ENCODE measurements around the gene FYN. TPM values are rescaled to one million over a fixed set of nuclear protein-coding genes. Genes with fewer than 3 reads are reported as not detected.
A peak's percentile ranks its signal among the peaks of the same experiment; 100 is the strongest.

The FYN gene
- total and polyA plus RNA-seq, 4 experiments from 2014 or later = 338 to 713 (median 564) TPM

GRCh38 chr6:111702268-111702667, 171.0 kb downstream of the FYN start:
- peak overlapping the region in 4 of 7 donors; percentile 25 to 57 (median 40) for H3K27ac Mint-ChIP-seq
- intact Hi-C loops (cut with micrococcal nuclease) = no loop called here

GRCh38 chr6:111701146-111701545, 172.1 kb downstream of the FYN start:
- H3K9me3 ChIP-seq (ENCODE audit: control insufficient read depth in 1 of 2, low read length in 2 of 2) = no peaks in the 10 kb centered on the region
- H3K27ac ChIP-seq (ENCODE audit: low read depth, low read length) = no peak overlapping the region
- H3K36me3 ChIP-seq (ENCODE audit: insufficient read depth, low read length) = peaks cover 63% of the 10 kb centered on the region
- peaks cover 24 to 45% (median 34%) of the 10 kb centered on the region in 4 donors for H3K4me1 Mint-ChIP-seq
- peaks cover 19% of the 10 kb centered on the region for H3K4me1 ChIP-seq (ENCODE audit: insufficient read depth, low read length)
- ChIA-PET POLR2A (ENCODE audit: partially characterized antibody) (interaction anchor here (1.4 kb wide), 1 partner anchor 117 kb away, joined by 3 read pairs; no protein-coding TSS in a partner anchor), CTCF (ENCODE audit: partially characterized antibody) (interaction anchor here (1.0 to 1.2 kb wide), 2 partner anchors 342 to 344 kb away, joined by 3 to 4 read pairs; no protein-coding TSS in a partner anchor)
- H3K27me3 Mint-ChIP-seq = no peaks in the 10 kb centered on the region
- intact Hi-C loops (cut with micrococcal nuclease) = no loop called here
- no peak overlapping the region for H3K4me3 Mint-ChIP-seq
- no peak overlapping the region for H3K4me3 ChIP-seq (ENCODE audit: low read length in 2 of 2)
- peak overlapping the region in 3 of 7 donors; percentile 2 to 86 (median 77) for H3K27ac Mint-ChIP-seq
- H3K27me3 ChIP-seq (ENCODE audit: insufficient read depth, low read length) = no peaks in the 10 kb centered on the region
- H3K36me3 Mint-ChIP-seq = peaks cover 60 to 79% of the 10 kb centered on the region in 2 donors
- no peak for DNase-seq
- H3K9me3 Mint-ChIP-seq = no peaks in the 10 kb centered on the region

More at GRCh38 chr6:111702268-111702667, 171.0 kb downstream of the FYN start:
- no peaks in the 10 kb centered on the region for H3K9me3 ChIP-seq (ENCODE audit: control insufficient read depth in 1 of 2, low read length in 2 of 2)
- POLR2A ChIA-PET (ENCODE audit: partially characterized antibody) = interaction anchor here (1.0 to 1.4 kb wide), 2 partner anchors 19 to 58 kb away, joined by 3 to 5 read pairs; no protein-coding TSS in a partner anchor
- H3K27ac ChIP-seq (ENCODE audit: low read depth, low read length) = no peak overlapping the region
- Mint-ChIP-seq H3K36me3 (peaks cover 59 to 81% of the 10 kb centered on the region in 2 donors), H3K27me3 (no peaks in the 10 kb centered on the region), H3K9me3 (no peaks in the 10 kb centered on the region), H3K4me3 (no peak overlapping the region), H3K4me1 (peaks cover 22 to 41% (median 33%) of the 10 kb centered on the region in 4 donors)
- H3K4me1 ChIP-seq (ENCODE audit: insufficient read depth, low read length) = peaks cover 19% of the 10 kb centered on the region
- no peaks in the 10 kb centered on the region for H3K27me3 ChIP-seq (ENCODE audit: insufficient read depth, low read length)
- no peak overlapping the region for H3K4me3 ChIP-seq (ENCODE audit: low read length in 2 of 2)
- H3K36me3 ChIP-seq (ENCODE audit: insufficient read depth, low read length) = peaks cover 63% of the 10 kb centered on the region
- DNase-seq = no peak
- CTCF ChIA-PET (ENCODE audit: partially characterized antibody) = interaction anchor here (0.6 to 1.5 kb wide), 2 partner anchors 327 to 341 kb away, joined by 3 to 5 read pairs; no protein-coding TSS in a partner anchor

GRCh38 chr6:111700135-111700690, 173.0 kb downstream of the FYN start:
- Mint-ChIP-seq H3K36me3 (peaks cover 65 to 84% of the 10 kb centered on the region in 2 donors), H3K27ac (peak overlapping the region in 6 of 7 donors; percentile 23 to 78 (median 58)), H3K9me3 (no peaks in the 10 kb centered on the region), H3K4me1 (peaks cover 28 to 55% (median 42%) of the 10 kb centered on the region in 4 donors), H3K27me3 (no peaks in the 10 kb centered on the region), H3K4me3 (peak overlapping the region in 5 of 8 donors; percentile 7 to 66 (median 33))
- Histone ChIP-seq H3K36me3 (ENCODE audit: insufficient read depth, low read length) (peaks cover 69% of the 10 kb centered on the region), H3K4me1 (ENCODE audit: insufficient read depth, low read length) (peaks cover 24% of the 10 kb centered on the region), H3K27me3 (ENCODE audit: insufficient read depth, low read length) (no peaks in the 10 kb centered on the region), H3K9me3 (ENCODE audit: control insufficient read depth in 1 of 2, low read length in 2 of 2) (no peaks in the 10 kb centered on the region), H3K4me3 (ENCODE audit: low read length in 2 of 2) (no peak overlapping the region), H3K27ac (ENCODE audit: low read depth, low read length) (no peak overlapping the region)
- ChIA-PET CTCF (ENCODE audit: partially characterized antibody) (no interaction called here), POLR2A (ENCODE audit: partially characterized antibody) (interaction anchor here (0.7 to 1.4 kb wide), 2 partner anchors 118 to 125 kb away, joined by 3 read pairs; no protein-coding TSS in a partner anchor)
- intact Hi-C loops (cut with micrococcal nuclease) = no loop called here
- no peak for DNase-seq

GRCh38 chr6:111699123-111699522, 174.1 kb downstream of the FYN start:
- H3K4me1 Mint-ChIP-seq = peaks cover 35 to 66% (median 50%) of the 10 kb centered on the region in 4 donors

GRCh38 chr6:111696814-111697213, 176.4 kb downstream of the FYN start:
- peak overlapping the region in 3 of 7 donors; percentile 48 to 64 (median 63) for H3K27ac Mint-ChIP-seq
- no peak overlapping the region for H3K4me3 ChIP-seq (ENCODE audit: low read length in 2 of 2)

More at GRCh38 chr6:111699123-111699522, 174.1 kb downstream of the FYN start:
- no peak overlapping the region for H3K4me3 ChIP-seq (ENCODE audit: low read length in 2 of 2)
- H3K36me3 Mint-ChIP-seq = peaks cover 74 to 90% of the 10 kb centered on the region in 2 donors
- H3K9me3 ChIP-seq (ENCODE audit: control insufficient read depth in 1 of 2, low read length in 2 of 2) = no peaks in the 10 kb centered on the region
- H3K9me3 Mint-ChIP-seq = no peaks in the 10 kb centered on the region
- H3K27me3 Mint-ChIP-seq = no peaks in the 10 kb centered on the region
- H3K27me3 ChIP-seq (ENCODE audit: insufficient read depth, low read length) = no peaks in the 10 kb centered on the region
- intact Hi-C loops (cut with micrococcal nuclease) = no loop called here
- CTCF ChIA-PET (ENCODE audit: partially characterized antibody) = interaction anchor here (0.9 kb wide), 1 partner anchor 344 kb away, joined by 4 read pairs; no protein-coding TSS in a partner anchor
- DNase-seq = no peak
- H3K27ac Mint-ChIP-seq = peak overlapping the region in 5 of 7 donors; percentile 32 to 62 (median 53)
- peaks cover 75% of the 10 kb centered on the region for H3K36me3 ChIP-seq (ENCODE audit: insufficient read depth, low read length)
- H3K4me3 Mint-ChIP-seq = peak overlapping the region in 5 of 8 donors; percentile 11 to 75 (median 60)
- POLR2A ChIA-PET (ENCODE audit: partially characterized antibody) = interaction anchor here (0.7 kb wide), 1 partner anchor 54 kb away, joined by 4 read pairs; no protein-coding TSS in a partner anchor
- peaks cover 34% of the 10 kb centered on the region for H3K4me1 ChIP-seq (ENCODE audit: insufficient read depth, low read length)
- no peak overlapping the region for H3K27ac ChIP-seq (ENCODE audit: low read depth, low read length)

GRCh38 chr6:111692327-111693164, 180.7 kb downstream of the FYN start:
- Histone ChIP-seq H3K27ac (ENCODE audit: low read depth, low read length) (no peak overlapping the region), H3K9me3 (ENCODE audit: control insufficient read depth in 1 of 2, low read length in 2 of 2) (no peaks in the 10 kb centered on the region), H3K4me3 (ENCODE audit: low read length in 2 of 2) (no peak overlapping the region), H3K4me1 (ENCODE audit: insufficient read depth, low read length) (peaks cover 48% of the 10 kb centered on the region), H3K27me3 (ENCODE audit: insufficient read depth, low read length) (no peaks in the 10 kb centered on the region), H3K36me3 (ENCODE audit: insufficient read depth, low read length) (peaks cover 88% of the 10 kb centered on the region)
- Mint-ChIP-seq H3K27ac (peak overlapping the region; percentile 67 to 92 (median 87)), H3K27me3 (no peaks in the 10 kb centered on the region), H3K9me3 (no peaks in the 10 kb centered on the region), H3K36me3 (peaks cover 91 to 93% of the 10 kb centered on the region in 2 donors), H3K4me1 (peaks cover 51 to 88% (median 69%) of the 10 kb centered on the region in 4 donors), H3K4me3 (peak overlapping the region in 7 of 8 donors; percentile 17 to 66 (median 39))
- ChIA-PET CTCF (ENCODE audit: partially characterized antibody) (interaction anchor here (1.6 to 1.8 kb wide), 2 partner anchors 16 to 17 kb away, joined by 4 to 7 read pairs; no protein-coding TSS in a partner anchor), POLR2A (ENCODE audit: partially characterized antibody) (interaction anchor here (1.4 to 1.5 kb wide), 2 partner anchors 12 to 434 kb away, joined by 3 read pairs; a partner anchor contains a TSS)
- intact Hi-C loops (cut with micrococcal nuclease) = no loop called here
- no peak for DNase-seq

More at GRCh38 chr6:111696814-111697213, 176.4 kb downstream of the FYN start:
- Histone ChIP-seq H3K27ac (ENCODE audit: low read depth, low read length) (no peak overlapping the region), H3K9me3 (ENCODE audit: control insufficient read depth in 1 of 2, low read length in 2 of 2) (no peaks in the 10 kb centered on the region), H3K27me3 (ENCODE audit: insufficient read depth, low read length) (no peaks in the 10 kb centered on the region), H3K36me3 (ENCODE audit: insufficient read depth, low read length) (peaks cover 74% of the 10 kb centered on the region), H3K4me1 (ENCODE audit: insufficient read depth, low read length) (peaks cover 54% of the 10 kb centered on the region)
- Mint-ChIP-seq H3K9me3 (no peaks in the 10 kb centered on the region), H3K4me3 (no peak overlapping the region), H3K27me3 (no peaks in the 10 kb centered on the region), H3K4me1 (peaks cover 46 to 76% (median 63%) of the 10 kb centered on the region in 4 donors), H3K36me3 (peaks cover 75 to 90% of the 10 kb centered on the region in 2 donors)
- DNase-seq = no peak
- intact Hi-C loops (cut with micrococcal nuclease) = no loop called here
- POLR2A ChIA-PET (ENCODE audit: partially characterized antibody) = interaction anchor here (1.0 to 3.0 kb wide), 2 partner anchors 10 to 29 kb away, joined by 3 to 11 read pairs; no protein-coding TSS in a partner anchor
- CTCF ChIA-PET (ENCODE audit: partially characterized antibody) = interaction anchor here (1.1 to 1.8 kb wide), 3 partner anchors 345 to 438 kb away, joined by 3 to 5 read pairs (median 4); a partner anchor contains a TSS
